CD4-positive, alpha-beta memory T cell (primary cell): ENCODE measurements around the gene ZBTB21. TPM values are rescaled to one million over a fixed set of nuclear protein-coding genes. Genes with fewer than 3 reads are reported as not detected.

Source experiments
- CTCF ChIA-PET: fragments of 350-600 bp; sonication (Branson Sonifier 250); formaldehyde crosslinking; loops from one replicate; lab custom pipeline; 2021; ENCODE audit warnings: inconsistent platforms; ENCODE audit not compliant: partially characterized antibody; lab: Charles Lee
- POLR2A ChIA-PET: fragments of 350-600 bp; sonication (Branson Sonifier 250); formaldehyde crosslinking; loops from one replicate; lab custom pipeline; 2021; ENCODE audit not compliant: partially characterized antibody; lab: Charles Lee
- DNase-seq, 5 donors: peaks; one replicate each; pipeline versions ENCODE4 v3.0.0 to v3.0.0-alpha.2; 2020 to 2022; ENCODE audit warnings: mixed read lengths in 1 of 5
- H3K27ac ChIP-seq: one replicate; pipeline ENCODE4 v1.7.0; 2013; ENCODE audit warnings: low read depth, low read length
- H3K27me3 ChIP-seq: 2 replicates; pipeline ENCODE4 v1.7.0; 2013; ENCODE audit warnings: mild to moderate bottlenecking, low read length, moderate library complexity; ENCODE audit not compliant: insufficient read depth
- H3K36me3 ChIP-seq: 2 replicates; pipeline ENCODE4 v1.7.0; 2013; ENCODE audit warnings: mild to moderate bottlenecking, low read length, moderate library complexity; ENCODE audit not compliant: insufficient read depth
- H3K4me1 ChIP-seq: 2 replicates; pipeline ENCODE4 v1.7.0; 2013; ENCODE audit warnings: mild to moderate bottlenecking, low read length, moderate library complexity; ENCODE audit not compliant: insufficient read depth
- H3K4me3 ChIP-seq, 2 donors: one replicate each; pipeline ENCODE4 v1.7.0; 2013; ENCODE audit warnings: low read length in 2 of 2, mild to moderate bottlenecking in 1 of 2
- H3K9me3 ChIP-seq, 2 donors: one replicate each; pipeline ENCODE4 v1.7.0; 2013; ENCODE audit warnings: low read length in 2 of 2, control low read depth in 1 of 2; ENCODE audit not compliant: control insufficient read depth in 1 of 2
- H3K27ac Mint-ChIP-seq, 7 donors: one replicate each; pipeline ENCODE4 v1.8.0; 2020 to 2021; ENCODE audit warnings: mixed read lengths in 7 of 7, mild to moderate bottlenecking in 6 of 7, inconsistent platforms in 3 of 7, moderate library complexity in 3 of 7
- H3K27me3 Mint-ChIP-seq, 2 donors: one replicate each; pipeline ENCODE4 v1.8.0; 2020 to 2021; ENCODE audit warnings: mixed read lengths in 2 of 2
- H3K36me3 Mint-ChIP-seq, 2 donors: one replicate each; pipeline ENCODE4 v1.8.0; 2020 to 2021; ENCODE audit warnings: mixed read lengths in 2 of 2, inconsistent platforms in 1 of 2, mild to moderate bottlenecking in 1 of 2
- H3K4me1 Mint-ChIP-seq, 4 donors: one replicate each; pipeline ENCODE4 v1.8.0; 2020 to 2021; ENCODE audit warnings: mixed read lengths in 4 of 4, mild to moderate bottlenecking in 1 of 4
- H3K4me3 Mint-ChIP-seq, 8 donors: one replicate each; pipeline ENCODE4 v1.8.0; 2020 to 2021; ENCODE audit warnings: mixed read lengths in 8 of 8, mild to moderate bottlenecking in 7 of 8, moderate library complexity in 6 of 8, inconsistent platforms in 3 of 8
- H3K9me3 Mint-ChIP-seq, 8 donors: one replicate each; pipeline ENCODE4 v1.8.0; 2020 to 2021; ENCODE audit warnings: mixed read lengths in 8 of 8, mild to moderate bottlenecking in 5 of 8, inconsistent platforms in 3 of 8, moderate library complexity in 1 of 8
- intact Hi-C: fragments of 100-400 bp; cut with micrococcal nuclease; formaldehyde crosslinking; loops from one replicate; pipeline ENCODE4 v1.15.1; 2023
- polyA plus RNA-seq, 2 donors: library from polyadenylated mRNA; unstranded; fragments of 300-500 nt; fragmentation: Illumina TruSeq; gene quantifications; one replicate each; pipeline ENCODE4 v1.2.3, GENCODE V29; 2021
- total RNA-seq, 2 experiments: library from RNA; stranded (reverse); gene quantifications; one replicate each; pipeline ENCODE4 v1.2.3, GENCODE V29; 2021

ZBTB21 gene
- total and polyA plus RNA-seq, 4 experiments from 2014 or later = 4.3 to 21.7 (median 13.5) TPM

- Mint-ChIP-seq H3K27ac (peak overlapping the region in 1 of 7 donors; percentile 22), H3K4me3 (no peak overlapping the region), H3K4me1 (no peaks in the 10 kb centered on the region), H3K36me3 (no peaks in the 10 kb centered on the region), H3K9me3 (peaks cover 0 to 5% (median 0%) of the 10 kb centered on the region in 8 donors), H3K27me3 (no peaks in the 10 kb centered on the region)
- DNase-seq = no peak
- intact Hi-C loops = no loop called here
- H3K36me3 ChIP-seq = no peaks in the 10 kb centered on the region
- no peaks in the 10 kb centered on the region for H3K4me1 ChIP-seq
- no peaks in the 10 kb centered on the region for H3K9me3 ChIP-seq
- H3K4me3 ChIP-seq = no peak overlapping the region
- ChIA-PET CTCF (interaction anchor here (1.1 to 1.8 kb wide), 2 partner anchors 11 to 67 kb away, joined by 4 to 5 read pairs; no protein-coding TSS in a partner anchor), POLR2A (interaction anchor here (2.3 kb wide), 1 partner anchor 22 kb away, joined by 9 read pairs; no protein-coding TSS in a partner anchor)
- no peaks in the 10 kb centered on the region for H3K27me3 ChIP-seq
- no peak overlapping the region for H3K27ac ChIP-seq
These were observed 30.4 kb upstream of the ZBTB21 start for GRCh38 chr21:42040411-42041180.

GRCh38 chr21:42039911-42040351 lies 29.8 kb upstream of the ZBTB21 start:
- H3K27me3 ChIP-seq = no peaks in the 10 kb centered on the region
- H3K36me3 ChIP-seq = no peaks in the 10 kb centered on the region
- H3K27ac Mint-ChIP-seq = peak overlapping the region in 1 of 7 donors; percentile 77
- peaks cover 0 to 5% (median 0%) of the 10 kb centered on the region in 8 donors for H3K9me3 Mint-ChIP-seq
- intact Hi-C loops = no loop called here
- no peak overlapping the region for H3K27ac ChIP-seq
- DNase-seq = no peak
- H3K4me1 ChIP-seq = no peaks in the 10 kb centered on the region
- POLR2A ChIA-PET = interaction anchor here (2.3 kb wide), 1 partner anchor 23 kb away, joined by 9 read pairs; no protein-coding TSS in a partner anchor
- H3K9me3 ChIP-seq = no peaks in the 10 kb centered on the region
- H3K36me3 Mint-ChIP-seq = no peaks in the 10 kb centered on the region
- CTCF ChIA-PET = interaction anchor here (0.9 to 1.8 kb wide), 2 partner anchors 10 to 68 kb away, joined by 4 to 5 read pairs; no protein-coding TSS in a partner anchor
- H3K4me1 Mint-ChIP-seq = peaks cover 0 to 1% (median 0%) of the 10 kb centered on the region in 4 donors
- no peak overlapping the region for H3K4me3 ChIP-seq
- H3K27me3 Mint-ChIP-seq = no peaks in the 10 kb centered on the region
- no peak overlapping the region for H3K4me3 Mint-ChIP-seq

DNA sequence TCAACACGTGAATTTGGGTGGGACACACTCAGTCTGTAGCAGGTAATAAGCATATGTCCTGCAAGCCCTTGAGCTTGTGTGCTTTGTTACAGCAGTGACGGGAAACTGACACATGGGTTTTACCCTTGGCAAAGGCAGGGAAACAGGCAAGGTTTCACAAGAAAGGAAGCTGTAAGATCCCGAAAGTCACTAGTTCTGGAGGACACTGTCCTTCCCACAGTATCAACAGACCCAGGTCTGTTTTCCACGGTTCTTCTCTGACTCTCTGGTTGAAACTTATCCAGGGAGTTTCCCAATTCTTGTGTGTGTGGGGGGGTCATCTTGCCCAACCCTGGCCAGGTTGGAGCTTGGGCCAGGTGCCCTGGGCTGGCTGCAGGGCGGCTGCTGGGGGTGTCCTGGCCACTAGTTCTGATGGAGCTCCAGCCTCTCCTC lies 29.3 kb upstream of the ZBTB21 start:
- Mint-ChIP-seq H3K27ac (no peak overlapping the region), H3K36me3 (no peaks in the 10 kb centered on the region), H3K27me3 (no peaks in the 10 kb centered on the region), H3K9me3 (peaks cover 0 to 5% (median 0%) of the 10 kb centered on the region in 8 donors), H3K4me1 (peaks cover 0 to 1% (median 0%) of the 10 kb centered on the region in 4 donors), H3K4me3 (no peak overlapping the region)
- ChIA-PET CTCF (interaction anchor here (0.9 to 1.8 kb wide), 2 partner anchors 10 to 69 kb away, joined by 4 to 5 read pairs; no protein-coding TSS in a partner anchor), POLR2A (interaction anchor here (2.3 kb wide), 1 partner anchor 23 kb away, joined by 9 read pairs; no protein-coding TSS in a partner anchor)
- DNase-seq = no peak
- H3K36me3 ChIP-seq = no peaks in the 10 kb centered on the region
- H3K27me3 ChIP-seq = no peaks in the 10 kb centered on the region
- no peaks in the 10 kb centered on the region for H3K4me1 ChIP-seq
- H3K9me3 ChIP-seq = no peaks in the 10 kb centered on the region
- intact Hi-C loops = no loop called here
- H3K4me3 ChIP-seq = no peak overlapping the region
- no peak overlapping the region for H3K27ac ChIP-seq

- Histone ChIP-seq H3K9me3 (no peaks in the 10 kb centered on the region), H3K4me1 (no peaks in the 10 kb centered on the region), H3K27me3 (no peaks in the 10 kb centered on the region), H3K27ac (no peak overlapping the region), H3K36me3 (no peaks in the 10 kb centered on the region), H3K4me3 (no peak overlapping the region)
- H3K27me3 Mint-ChIP-seq = no peaks in the 10 kb centered on the region
- H3K4me1 Mint-ChIP-seq = peaks cover 0 to 1% (median 0%) of the 10 kb centered on the region in 4 donors
- intact Hi-C loops = no loop called here
- peak overlapping the region in 2 of 7 donors; percentile 19 to 60 for H3K27ac Mint-ChIP-seq
- H3K4me3 Mint-ChIP-seq = no peak overlapping the region
- peaks cover 0 to 5% (median 0%) of the 10 kb centered on the region in 8 donors for H3K9me3 Mint-ChIP-seq
- ChIA-PET CTCF (interaction anchor here (1.2 to 1.8 kb wide), 3 partner anchors 9 to 69 kb away, joined by 3 to 5 read pairs (median 4); no protein-coding TSS in a partner anchor), POLR2A (no interaction called here)
- H3K36me3 Mint-ChIP-seq = no peaks in the 10 kb centered on the region
- DNase-seq = no peak
These were observed 28.8 kb upstream of the ZBTB21 start for GRCh38 chr21:42038826-42039425.

- H3K9me3 ChIP-seq = no peaks in the 10 kb centered on the region
- POLR2A ChIA-PET = interaction anchor here (0.6 kb wide), 1 partner anchor 69 kb away, joined by 3 read pairs; no protein-coding TSS in a partner anchor
These were observed 28.2 kb upstream of the ZBTB21 start for GRCh38 chr21:42038393-42038792.

GRCh38 chr21:42037943-42038342 lies 27.8 kb upstream of the ZBTB21 start:
- no peak for DNase-seq
- no peak overlapping the region for H3K4me3 ChIP-seq
- Mint-ChIP-seq H3K9me3 (peaks cover 0 to 5% (median 0%) of the 10 kb centered on the region in 8 donors), H3K27me3 (no peaks in the 10 kb centered on the region), H3K36me3 (no peaks in the 10 kb centered on the region), H3K27ac (no peak overlapping the region), H3K4me3 (no peak overlapping the region), H3K4me1 (peaks cover 0 to 1% (median 0%) of the 10 kb centered on the region in 4 donors)
- no peaks in the 10 kb centered on the region for H3K27me3 ChIP-seq
- no peaks in the 10 kb centered on the region for H3K4me1 ChIP-seq
- intact Hi-C loops = no loop called here
- no peaks in the 10 kb centered on the region for H3K9me3 ChIP-seq
- H3K27ac ChIP-seq = no peak overlapping the region
- ChIA-PET POLR2A (interaction anchor here (0.6 kb wide), 1 partner anchor 69 kb away, joined by 3 read pairs; no protein-coding TSS in a partner anchor), CTCF (interaction anchor here (1.2 to 1.4 kb wide), 2 partner anchors 11 to 70 kb away, joined by 3 to 4 read pairs; no protein-coding TSS in a partner anchor)
- H3K36me3 ChIP-seq = no peaks in the 10 kb centered on the region

More at GRCh38 chr21:42038393-42038792, 28.2 kb upstream of the ZBTB21 start:
- Mint-ChIP-seq H3K36me3 (no peaks in the 10 kb centered on the region), H3K27me3 (no peaks in the 10 kb centered on the region), H3K4me1 (peaks cover 0 to 1% (median 0%) of the 10 kb centered on the region in 4 donors), H3K4me3 (no peak overlapping the region), H3K9me3 (peaks cover 0 to 5% (median 0%) of the 10 kb centered on the region in 8 donors), H3K27ac (peak overlapping the region in 2 of 7 donors; percentile 19 to 60)
- Histone ChIP-seq H3K4me1 (no peaks in the 10 kb centered on the region), H3K4me3 (no peak overlapping the region), H3K27ac (no peak overlapping the region), H3K27me3 (no peaks in the 10 kb centered on the region), H3K36me3 (no peaks in the 10 kb centered on the region)
- intact Hi-C loops = no loop called here
- CTCF ChIA-PET = interaction anchor here (1.2 to 1.4 kb wide), 2 partner anchors 11 to 69 kb away, joined by 3 to 4 read pairs; no protein-coding TSS in a partner anchor
- no peak for DNase-seq
